NCI-H82 (cell line): ENCODE measurements around the gene FAM219B.
"Not testable (repeated sequence)": the region's sequence is repeated elsewhere in the genome, so short reads cannot be mapped to it uniquely, and the experiment has no call there.

ENCODE experiments used
- DNase-seq: peaks from one replicate; lab custom pipeline; 2025; lab: John Stamatoyannopoulos, UW

FAM219B gene, protein sequence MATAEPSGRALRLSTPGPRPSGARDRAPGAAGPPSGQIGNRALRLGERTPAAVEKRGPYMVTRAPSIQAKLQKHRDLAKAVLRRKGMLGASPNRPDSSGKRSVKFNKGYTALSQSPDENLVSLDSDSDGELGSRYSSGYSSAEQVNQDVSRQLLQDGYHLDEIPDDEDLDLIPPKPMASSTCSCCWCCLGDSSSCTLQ

DNA sequence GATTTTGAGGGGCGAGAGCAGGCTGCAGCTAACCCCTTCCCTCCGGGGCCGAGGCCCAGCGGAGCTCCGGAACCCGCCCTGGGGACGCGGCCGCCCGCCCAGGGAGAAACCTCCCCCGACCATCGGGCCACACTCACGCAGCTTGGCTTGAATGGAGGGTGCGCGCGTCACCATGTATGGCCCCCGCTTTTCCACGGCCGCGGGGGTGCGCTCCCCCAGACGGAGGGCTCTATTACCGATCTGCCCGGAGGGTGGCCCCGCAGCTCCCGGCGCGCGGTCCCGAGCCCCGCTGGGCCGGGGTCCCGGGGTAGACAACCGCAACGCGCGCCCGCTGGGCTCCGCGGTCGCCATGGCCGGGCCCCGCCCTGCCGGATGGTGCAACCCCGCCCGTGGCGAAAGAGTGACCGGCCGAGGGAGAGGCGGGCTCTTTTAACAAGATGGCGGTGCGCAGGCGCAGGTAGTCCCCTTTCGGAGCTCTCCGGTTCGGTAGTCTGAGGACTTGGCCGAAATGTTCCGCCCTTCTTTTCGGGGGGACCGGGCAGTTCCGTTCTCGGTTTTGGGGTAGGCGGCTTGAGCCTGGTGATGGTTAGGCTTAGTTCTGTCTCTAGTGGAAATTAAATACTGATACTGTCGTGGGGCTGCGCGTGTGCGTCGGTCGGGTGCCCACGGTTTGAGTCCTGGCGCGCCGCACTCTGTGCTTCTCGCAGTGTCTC is at the start of gene FAM219B:
FAM219B (minus strand) TSS at position 402 of the 713 bp plus-strand sequence; CDS start at position 351, 51 bp downstream.
- peak; percentile 94 for DNase-seq

DNA sequence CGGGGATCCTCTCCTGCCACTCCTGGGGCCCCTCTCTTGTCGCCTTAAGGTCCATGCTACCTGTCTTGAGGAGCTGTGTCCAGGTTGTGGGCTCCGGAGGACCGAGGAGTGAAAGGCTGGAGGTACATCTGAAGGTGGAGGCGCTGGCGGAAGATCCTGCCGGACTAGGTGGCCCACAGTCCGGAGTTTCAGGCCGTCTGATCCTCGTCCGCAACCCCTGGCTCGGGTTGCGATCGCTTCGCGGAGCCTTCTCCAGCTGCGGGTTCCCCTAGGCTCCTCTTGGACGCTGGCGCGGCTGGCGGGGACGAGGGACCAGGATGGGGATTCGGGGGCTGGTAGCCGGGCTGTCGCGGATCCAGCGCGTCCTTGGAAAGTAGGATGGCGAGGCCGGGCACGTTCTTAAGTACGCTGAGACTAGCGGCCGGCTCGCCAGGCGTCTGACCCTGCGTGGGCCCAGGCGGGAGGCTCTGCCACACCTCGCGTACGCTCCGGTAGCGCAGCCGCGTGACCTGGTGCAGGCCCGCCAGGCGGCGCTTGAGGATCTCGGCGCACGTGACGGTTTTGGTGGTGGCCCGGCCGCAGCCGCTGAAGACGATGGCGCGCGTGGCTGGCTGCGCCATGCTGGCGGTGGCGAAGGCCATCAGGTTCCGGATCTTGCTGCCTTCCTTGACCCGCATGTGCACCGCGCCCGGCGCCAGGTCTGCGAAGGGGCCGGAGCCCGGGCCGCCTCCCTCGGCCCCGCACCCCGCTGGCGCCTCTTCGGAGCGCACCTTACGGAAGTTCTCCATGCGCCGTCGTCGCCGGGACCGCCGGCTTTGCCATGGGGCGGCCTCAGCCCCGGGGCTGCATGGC is 49.4 kb upstream of the FAM219B start:
- DNase-seq = peak; percentile 86

DNA sequence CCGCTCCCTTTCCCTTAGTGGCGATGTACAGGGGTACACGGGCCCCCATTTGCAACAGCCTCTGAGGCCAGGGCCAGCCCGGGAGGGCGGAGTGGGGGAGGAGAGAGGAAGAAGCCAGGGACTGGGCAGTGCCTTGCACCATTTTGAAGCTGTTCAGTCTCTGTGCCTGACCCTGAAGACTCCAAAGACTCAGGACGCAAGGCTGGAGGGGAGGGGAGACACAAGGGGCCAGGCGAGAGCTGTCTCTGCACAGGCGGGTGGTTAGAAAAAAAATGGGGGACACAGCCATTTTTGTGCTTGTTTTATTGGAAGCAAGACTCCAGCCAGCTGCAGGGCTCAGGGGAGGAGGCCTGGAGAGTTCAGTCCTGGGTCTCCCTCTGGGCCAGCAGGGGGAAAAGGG is 48.4 kb upstream of the FAM219B start:
- DNase-seq = peak; percentile 37

DNA sequence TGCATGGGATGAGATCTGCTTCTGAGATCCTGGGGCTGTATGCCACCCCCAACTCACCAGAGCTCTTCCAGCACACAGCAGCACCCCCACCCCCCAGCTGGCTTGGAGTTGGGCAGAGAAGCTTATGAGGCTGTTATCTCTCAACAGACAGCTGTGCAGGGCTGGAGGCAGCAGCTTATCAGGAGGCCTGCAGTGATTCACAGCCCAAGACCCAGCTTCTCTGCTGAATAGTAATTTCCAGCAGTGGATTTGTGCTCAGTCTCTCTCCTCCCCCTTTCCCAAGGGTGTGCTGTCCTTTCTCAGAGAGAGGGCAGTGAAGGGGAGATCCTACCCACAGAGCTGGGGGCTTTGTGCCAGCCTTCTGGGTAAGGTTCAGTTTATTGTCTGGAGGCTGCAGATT is 47.9 kb upstream of the FAM219B start:
- peak; percentile 88 for DNase-seq

DNA sequence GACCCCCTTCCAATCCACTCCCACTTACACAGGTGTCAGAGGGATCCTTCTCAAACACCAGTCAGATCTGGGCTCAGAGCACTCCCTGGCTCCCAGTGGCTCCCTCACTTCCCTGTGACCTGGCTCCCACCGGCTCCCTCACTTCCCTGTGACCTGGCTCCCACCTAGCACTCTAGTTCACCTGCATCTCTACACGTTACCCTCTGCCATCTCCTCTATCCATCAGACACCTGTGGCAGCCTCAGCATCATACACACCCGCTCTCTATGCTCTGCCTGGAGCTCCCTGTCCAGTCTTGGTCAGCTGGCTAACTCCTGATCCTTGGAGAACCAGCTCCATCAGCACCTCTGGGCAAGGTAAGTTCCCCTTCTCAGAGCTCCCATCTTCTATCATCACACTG is 44.4 kb upstream of the FAM219B start:
- DNase-seq = peak; percentile 41

DNA sequence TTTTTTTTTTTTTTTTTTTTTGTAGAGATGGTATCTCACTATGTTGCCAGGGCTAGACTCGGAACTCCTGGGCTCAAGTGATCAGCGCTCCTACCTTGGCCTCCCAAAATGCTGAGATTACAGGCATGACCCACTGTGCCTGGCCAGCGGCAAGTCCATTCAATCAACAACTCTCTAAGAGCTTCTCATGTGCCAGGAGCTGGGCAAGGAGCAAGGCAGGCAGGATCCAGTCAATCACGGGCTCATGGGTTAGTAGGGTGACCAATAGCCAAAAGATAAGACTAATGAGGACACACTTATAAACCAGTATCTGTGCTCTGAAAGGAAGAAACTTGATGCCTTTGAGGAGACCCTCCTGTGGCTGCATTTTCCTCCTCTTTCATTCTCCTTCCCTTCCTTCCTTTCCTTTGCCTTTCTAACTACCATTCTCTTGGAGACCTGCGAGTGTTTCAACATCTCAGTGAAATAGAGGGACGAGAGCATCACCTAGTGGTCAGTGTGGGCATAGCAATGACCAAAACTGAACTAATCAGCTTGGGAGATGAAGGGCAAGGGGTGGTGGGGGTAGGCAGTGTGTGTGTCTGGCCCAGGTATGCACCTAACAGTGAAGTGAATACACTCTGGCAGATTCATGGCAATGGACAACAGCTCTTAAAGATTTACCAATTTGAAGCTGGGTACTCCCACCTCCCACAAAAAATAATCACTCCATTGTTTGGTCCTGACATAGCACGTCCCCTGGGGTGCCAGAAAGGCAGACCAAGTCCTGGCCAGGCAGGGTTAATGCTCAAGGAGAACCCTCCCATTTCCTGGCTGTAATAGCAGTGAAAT is 43.6 kb upstream of the FAM219B start:
- peak; percentile 92 for DNase-seq

DNA sequence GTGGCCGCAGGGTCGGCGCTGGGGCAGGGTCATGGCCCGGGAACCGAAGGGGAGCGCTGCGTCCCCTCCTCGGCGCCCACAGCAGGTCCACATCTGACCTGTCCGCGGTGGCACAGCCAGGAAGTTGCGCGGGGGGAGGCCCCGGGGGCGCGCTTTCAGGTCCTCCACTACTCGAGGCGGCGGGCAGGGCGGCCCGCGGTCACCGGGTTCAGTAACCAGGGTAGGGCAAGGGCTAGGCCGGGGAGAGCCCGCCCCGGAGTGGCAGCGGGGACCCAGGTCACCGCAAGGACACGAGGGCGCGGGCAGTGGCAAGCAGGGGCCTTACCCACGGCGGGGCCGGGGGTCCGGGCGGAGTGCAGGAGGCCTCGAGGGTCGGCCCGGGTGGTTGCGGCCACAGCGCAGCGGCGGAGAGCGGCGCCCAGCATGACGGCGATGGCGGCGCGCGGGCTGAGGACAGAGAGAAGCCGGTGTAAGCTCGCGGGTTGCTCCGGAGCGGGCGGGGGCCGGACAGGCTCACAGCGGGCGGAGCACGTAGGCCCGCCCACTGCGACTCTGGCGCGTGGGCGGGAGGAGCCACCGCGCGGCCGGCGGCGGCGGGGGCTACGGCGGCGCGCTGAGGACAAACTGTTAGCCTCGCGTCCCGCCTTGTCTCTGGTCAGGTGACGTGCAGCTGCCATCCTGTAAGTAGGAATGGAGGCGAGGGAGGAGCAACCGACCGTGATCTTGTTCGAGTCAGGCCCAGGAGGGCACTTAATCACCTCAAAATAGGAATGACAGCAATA is 31.1 kb upstream of the FAM219B start, which contains the start of gene COX5A:
COX5A (minus strand) TSS at position 484 of the 782 bp plus-strand sequence; CDS start at position 425, 59 bp downstream.
- peak; percentile 97 for DNase-seq

DNA sequence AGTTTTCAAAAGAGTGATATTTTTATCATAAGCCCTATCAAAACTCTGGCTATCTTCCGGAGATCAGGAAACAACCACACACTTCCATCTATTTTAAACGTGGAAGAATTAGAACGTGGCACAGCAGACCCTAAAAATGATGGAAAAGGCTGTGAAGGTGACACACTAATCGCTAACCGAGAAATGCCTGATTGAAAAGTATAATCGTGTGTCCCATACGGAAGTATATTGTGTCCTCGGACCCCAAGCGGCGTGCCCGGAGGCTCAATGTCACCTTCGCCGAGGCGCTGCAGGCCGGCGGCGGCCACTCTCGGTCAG is 30.6 kb upstream of the FAM219B start:
- DNase-seq = peak; percentile 57

DNA sequence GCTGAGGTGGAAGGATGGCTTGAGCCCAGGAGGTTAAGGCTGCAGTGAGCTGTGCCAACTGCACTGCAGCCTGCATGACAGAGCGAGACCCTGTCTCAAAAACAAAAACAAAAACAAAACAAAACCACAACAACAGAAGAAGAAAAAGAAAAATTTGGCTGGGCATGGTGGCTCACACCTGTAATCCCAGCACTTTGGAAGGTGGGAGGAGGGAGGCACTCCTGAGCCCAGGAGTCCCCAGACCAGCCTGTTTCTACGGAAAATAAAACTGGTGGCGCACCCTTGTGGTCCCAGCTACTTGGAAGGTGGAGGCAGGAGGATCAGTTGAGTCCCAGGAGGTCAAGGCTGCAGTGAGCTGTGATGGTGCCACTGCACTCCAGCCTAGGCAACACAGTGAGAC is 28.5 kb upstream of the FAM219B start:
- peak; percentile 57 for DNase-seq

DNA sequence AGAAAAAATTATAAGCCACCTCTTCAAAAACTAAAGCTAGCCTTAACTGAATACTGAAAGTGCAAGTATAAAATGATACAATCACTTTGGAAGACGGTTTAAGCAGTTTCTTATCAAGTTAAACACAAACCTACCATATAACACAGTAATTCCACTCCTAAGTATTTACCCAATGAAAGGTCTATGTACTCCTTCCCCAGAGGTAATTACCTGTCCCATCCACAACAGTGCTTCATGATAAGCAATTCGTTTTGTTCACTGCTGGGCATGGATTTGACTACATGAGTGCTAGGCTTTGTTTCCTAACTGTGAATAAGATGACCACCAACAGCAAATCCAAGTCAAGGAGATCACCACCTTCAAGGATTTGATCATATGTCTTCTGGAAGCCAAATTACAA is 26.9 kb upstream of the FAM219B start:
- no peak for DNase-seq

DNA sequence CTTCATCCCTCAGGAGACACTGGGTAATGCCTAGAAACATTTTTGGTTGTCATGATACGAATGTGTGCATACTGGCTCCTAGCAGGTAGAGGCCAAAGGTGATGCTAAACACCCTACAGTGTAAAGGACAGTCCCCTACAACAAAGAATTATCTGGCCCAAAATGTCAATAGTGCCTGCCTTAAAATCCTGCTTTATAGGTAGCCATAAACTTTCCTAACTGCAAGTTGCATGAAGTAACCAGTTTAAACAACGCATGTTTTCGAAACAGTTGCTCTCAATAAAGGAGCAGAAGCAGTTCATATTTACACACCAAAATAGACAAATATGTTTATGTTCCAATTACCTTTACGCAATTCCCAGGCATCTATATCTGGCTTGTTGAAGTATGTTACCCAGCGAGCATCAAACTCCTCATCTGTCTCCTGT is 22.1 kb upstream of the FAM219B start:
- no peak for DNase-seq

DNA sequence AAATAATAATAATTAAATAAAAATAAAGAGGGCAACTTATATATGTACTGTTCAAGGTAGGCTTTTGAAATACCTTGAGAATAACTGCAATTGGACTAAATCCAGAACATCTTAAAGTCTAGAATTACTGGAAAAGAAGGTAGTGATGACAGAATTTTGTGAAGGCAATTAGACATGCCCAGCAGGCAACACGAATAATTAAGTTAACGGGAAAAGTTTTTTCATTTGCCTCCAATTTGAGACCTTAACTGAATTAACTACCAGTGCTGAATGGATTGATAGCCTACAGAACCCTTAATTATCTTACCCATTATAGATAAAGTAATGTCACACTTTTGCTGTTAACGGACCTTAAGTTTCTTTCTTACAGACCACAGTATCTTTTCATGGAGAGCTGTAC is 17.9 kb upstream of the FAM219B start:
- DNase-seq = no peak

DNA sequence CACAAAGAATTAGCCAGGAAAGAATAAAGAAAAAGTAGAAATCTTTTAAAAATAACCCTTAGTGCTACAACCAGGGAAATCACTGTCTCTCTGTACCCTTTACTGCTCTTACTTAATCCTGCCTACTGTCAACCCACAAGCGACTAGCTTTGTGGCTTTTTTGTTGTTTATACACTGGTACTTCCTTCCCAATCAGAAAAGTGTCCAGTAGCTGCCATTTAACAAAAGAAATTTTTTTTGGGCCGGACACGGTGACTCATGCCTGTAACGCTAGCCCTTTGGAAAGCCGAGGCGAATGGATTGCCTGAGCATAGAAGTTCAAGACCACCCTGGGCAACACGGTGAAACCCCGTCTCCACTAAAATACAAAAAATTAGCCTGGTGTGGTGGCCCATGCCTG is 13.8 kb upstream of the FAM219B start:
- DNase-seq = no peak

DNA sequence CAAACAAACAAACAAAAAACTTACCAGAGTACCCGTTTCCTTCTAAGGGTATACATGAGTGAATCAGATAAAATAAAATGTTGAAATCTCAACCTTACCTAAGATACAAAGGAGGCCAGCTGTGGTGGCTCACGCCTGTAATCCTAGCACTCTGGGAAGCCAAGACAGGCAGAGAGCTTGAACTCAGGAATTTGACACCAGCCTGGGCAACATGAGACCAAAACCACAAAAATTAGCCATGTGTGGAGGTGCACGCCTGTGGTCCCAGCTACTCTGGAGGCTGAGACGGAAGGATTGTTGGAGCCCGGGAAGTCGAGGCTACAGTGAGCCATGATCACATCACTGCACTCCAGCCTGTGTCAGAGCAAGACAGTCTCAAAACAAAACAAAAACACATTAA is 11.0 kb upstream of the FAM219B start:
- no peak for DNase-seq

DNA sequence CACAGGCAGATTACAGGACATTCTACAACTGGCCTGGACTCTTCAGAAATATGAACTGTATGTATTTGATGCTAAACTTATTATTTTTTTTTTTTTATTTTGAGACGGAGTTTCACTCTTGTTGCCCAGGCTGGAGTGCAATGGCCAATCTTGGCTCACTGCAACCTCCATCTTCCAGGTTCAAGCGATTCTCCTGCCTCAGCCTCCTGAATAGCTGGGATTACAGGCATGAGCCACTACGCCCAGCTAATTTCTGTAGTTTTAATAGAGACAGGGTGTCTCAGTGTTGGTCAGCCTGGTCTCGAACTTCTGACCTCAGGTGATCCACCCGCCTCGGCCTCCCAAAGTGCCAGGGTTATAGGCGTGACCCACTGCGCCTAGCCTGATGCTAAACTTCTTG is 7.1 kb upstream of the FAM219B start:
- DNase-seq = not testable (repeated sequence)

DNA sequence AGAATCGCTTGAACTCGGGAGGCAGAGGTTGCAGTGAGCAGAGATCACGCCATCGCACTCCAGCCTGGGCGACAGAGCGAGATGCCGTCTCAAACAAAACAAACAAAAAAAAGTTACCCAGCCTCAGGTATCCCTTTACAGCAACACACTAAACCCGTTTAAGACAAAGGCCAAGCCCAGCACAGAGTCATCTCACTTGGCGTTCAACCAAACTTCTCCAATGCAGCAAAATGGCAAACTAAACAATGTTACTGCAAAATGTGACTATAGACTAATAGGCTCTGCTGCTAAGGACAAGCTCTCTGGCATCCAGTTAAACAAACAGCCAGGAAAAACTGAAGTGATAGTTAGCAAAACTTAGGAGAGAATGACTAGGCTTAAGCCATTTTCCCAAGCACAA is 6.4 kb upstream of the FAM219B start:
- no peak for DNase-seq

DNA sequence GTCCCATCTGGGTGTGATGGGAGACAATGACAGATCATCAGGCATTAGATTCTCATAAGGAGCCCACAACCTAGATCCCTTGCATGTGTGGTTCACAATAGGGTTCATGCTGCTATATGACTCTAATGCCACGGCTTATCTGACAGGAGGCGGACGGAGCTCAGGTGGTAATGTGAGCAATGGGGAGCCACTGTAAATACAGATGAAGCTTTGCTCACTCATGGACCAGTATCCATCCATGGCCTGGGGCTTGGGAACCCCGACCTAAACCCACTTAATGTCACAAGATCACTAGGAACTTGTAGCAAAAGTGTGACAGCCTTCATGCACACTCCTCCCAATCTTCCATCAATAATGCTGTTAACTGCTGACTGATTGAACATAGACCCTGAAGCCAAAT is 2.0 kb upstream of the FAM219B start:
- DNase-seq = no peak

DNA sequence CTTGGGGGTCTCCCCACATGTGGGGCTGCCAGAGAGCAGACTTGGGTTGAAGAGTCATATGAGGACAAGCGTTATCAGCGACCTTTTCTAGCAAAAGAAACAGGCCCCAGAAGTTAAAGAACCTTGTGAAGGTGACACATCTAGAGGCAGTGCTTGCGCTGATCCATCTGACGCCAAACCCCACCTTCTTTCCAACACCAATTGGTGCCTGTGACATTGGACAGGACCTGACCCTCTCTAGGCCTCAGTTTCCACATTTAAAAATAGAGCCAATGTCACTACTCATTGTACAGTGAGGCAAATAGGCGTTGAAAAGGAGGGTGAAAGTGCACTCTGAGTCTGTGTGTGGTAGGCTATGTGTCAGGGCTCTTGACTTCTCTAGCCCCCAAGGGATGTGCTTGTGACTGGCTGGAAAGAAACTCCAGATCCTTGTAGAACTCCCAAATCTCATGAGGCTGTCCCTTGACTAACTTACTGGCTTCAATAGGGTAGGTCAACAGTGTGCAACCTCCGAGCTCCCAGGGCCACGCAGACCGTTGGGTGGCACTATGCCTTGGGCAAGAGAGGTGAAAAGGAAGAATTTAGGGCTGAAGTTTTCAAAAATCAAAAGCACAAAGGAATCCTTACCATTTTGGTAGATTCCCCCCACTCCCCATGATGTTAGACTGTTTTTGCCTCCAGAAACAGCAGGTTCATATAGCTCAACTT is 666 bp upstream of the FAM219B start:
- DNase-seq = no peak

DNA sequence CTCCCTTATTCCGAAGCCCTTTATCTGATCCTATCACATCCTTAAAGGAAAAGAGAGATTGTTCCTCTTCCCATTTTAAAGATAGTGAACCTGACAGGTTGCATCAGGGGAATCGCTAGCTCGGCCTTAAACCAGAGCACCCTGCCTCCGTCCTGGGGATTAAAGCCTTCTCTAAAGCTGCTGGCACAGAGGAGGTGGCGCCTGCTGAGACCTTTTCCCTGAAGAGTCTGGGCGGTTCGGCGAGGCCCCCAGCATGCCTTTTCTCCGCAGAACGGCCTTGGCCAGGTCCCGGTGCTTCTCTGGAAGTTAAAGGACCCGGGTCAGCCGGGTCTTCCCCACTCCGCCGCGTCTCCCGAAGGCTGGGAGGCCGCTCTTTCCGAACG is 593 bp downstream of the FAM219B start:
- peak; percentile 85 for DNase-seq

DNA sequence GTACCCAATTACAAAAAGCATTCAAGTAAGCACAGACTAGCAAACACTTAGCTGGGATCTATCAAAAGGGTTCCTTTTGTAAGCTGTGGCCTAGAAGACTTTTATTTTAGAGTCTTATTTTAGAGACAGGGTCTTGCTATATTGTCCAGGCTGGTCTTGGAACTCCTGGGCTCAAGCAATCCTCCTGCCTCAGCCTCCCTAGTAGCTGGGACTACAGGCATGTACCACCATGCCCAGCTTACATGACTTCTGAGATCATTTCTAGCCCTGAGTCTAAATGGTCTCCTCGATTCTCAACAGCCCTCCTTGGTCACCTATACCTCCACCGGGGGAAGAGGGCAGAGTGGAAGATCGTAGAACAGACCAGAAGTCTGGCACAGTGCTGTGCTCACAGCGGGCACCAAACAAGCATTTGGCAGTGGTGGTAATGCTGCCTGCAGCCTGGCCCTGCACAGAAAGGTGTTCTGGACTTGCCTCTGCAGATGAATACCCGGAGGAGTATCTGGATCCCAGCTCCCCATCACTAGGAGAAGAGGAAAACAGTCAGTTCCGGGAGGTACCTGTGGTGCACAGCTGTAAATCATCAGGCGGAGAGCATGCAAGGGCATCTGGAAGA is 2.4 kb downstream of the FAM219B start:
- DNase-seq = no peak
